Measurements from ENCODE around the gene CEACAM4.
"Not testable (repeated sequence)": the region's sequence is repeated elsewhere in the genome, so short reads cannot be mapped to it uniquely, and the experiment has no call there.

Gene CEACAM4

GRCh38 chr19:41626877-41627276 lies at the start of gene CEACAM4:
Gene CEACAM4, minus strand, starts transcription at chr19:41627074. Its CDS starts 111 bp downstream, at chr19:41626963.
- DNase-seq = no peak

GRCh38 chr19:41671486-41671885 lies 44.6 kb upstream of the CEACAM4 start:
- no peak for DNase-seq

GRCh38 chr19:41670755-41671154 lies 43.9 kb upstream of the CEACAM4 start:
- DNase-seq = no peak

- DNase-seq = no peak
Measured at GRCh38 chr19:41668315-41668714, 41.4 kb upstream of the CEACAM4 start.

- no peak for DNase-seq
Measured at GRCh38 chr19:41666075-41666474, 39.2 kb upstream of the CEACAM4 start.

GRCh38 chr19:41657157-41657556 lies 30.3 kb upstream of the CEACAM4 start:
- DNase-seq = no peak

GRCh38 chr19:41656756-41657155 lies 29.9 kb upstream of the CEACAM4 start:
- DNase-seq = not testable (repeated sequence)

- no peak for DNase-seq
Measured at GRCh38 chr19:41652250-41652649, 25.4 kb upstream of the CEACAM4 start.

GRCh38 chr19:41649827-41650226 lies 23.0 kb upstream of the CEACAM4 start:
- no peak for DNase-seq

GRCh38 chr19:41646589-41647204 lies 19.8 kb upstream of the CEACAM4 start:
- DNase-seq = no peak

GRCh38 chr19:41641879-41642485 lies 15.1 kb upstream of the CEACAM4 start:
- peak; percentile 51 for DNase-seq

- DNase-seq = no peak
Measured at GRCh38 chr19:41638641-41639081, 11.8 kb upstream of the CEACAM4 start.

- no peak for DNase-seq
Measured at GRCh38 chr19:41637484-41637883, 10.6 kb upstream of the CEACAM4 start.

GRCh38 chr19:41627966-41628675 lies 1.2 kb upstream of the CEACAM4 start:
- no peak for DNase-seq

GRCh38 chr19:41626278-41626677 lies 596 bp downstream of the CEACAM4 start:
- DNase-seq = no peak

- no peak for DNase-seq
Measured at GRCh38 chr19:41624937-41625336, 1.9 kb downstream of the CEACAM4 start.

GRCh38 chr19:41624515-41624914 lies 2.4 kb downstream of the CEACAM4 start:
- no peak for DNase-seq

- DNase-seq = no peak
Measured at GRCh38 chr19:41623360-41623759, 3.5 kb downstream of the CEACAM4 start.

GRCh38 chr19:41621654-41622053 lies 5.2 kb downstream of the CEACAM4 start:
- no peak for DNase-seq

GRCh38 chr19:41621226-41621625 lies 5.6 kb downstream of the CEACAM4 start:
- no peak for DNase-seq

- DNase-seq = no peak
Measured at GRCh38 chr19:41620171-41620570, 6.7 kb downstream of the CEACAM4 start.

- no peak for DNase-seq
Measured at GRCh38 chr19:41619018-41619556, 7.8 kb downstream of the CEACAM4 start.

- no peak for DNase-seq
Measured at GRCh38 chr19:41617941-41618730, 8.7 kb downstream of the CEACAM4 start.

Data from activated CD4-positive, alpha-beta T cell treated with anti-CD3 and anti-CD28 coated beads for 1 hour (primary cell).